WTC11 (cell line): Measurements from ENCODE around the gene ZGRF1. TPM values are rescaled to one million over a fixed set of nuclear protein-coding genes. Genes with fewer than 3 reads are reported as not detected.

ENCODE experiments used
- ATAC-seq: fragments of 200-7000 bp; cut with Tn5 transposase; 2 replicates; pipeline ENCODE4 v1.10.0; 2021; ENCODE audit warnings: mild to moderate bottlenecking, moderate library complexity
- CTCF ChIA-PET: fragments of 300-600 bp; sonication (Branson Sonifier 250); formaldehyde crosslinking; loops from one replicate; lab custom pipeline; 2021; ENCODE audit warnings: antibody characterized with exemption; lab: Charles Lee
- POLR2A ChIA-PET: fragments of 350-600 bp; sonication (Branson Sonifier 250); formaldehyde crosslinking; loops from one replicate; lab custom pipeline; 2021; ENCODE audit warnings: antibody characterized with exemption; lab: Charles Lee
- DNase-seq: peaks from one replicate; pipeline ENCODE4 v3.0.0; 2021; ENCODE audit warnings: low spot score
- H3K27ac Mint-ChIP-seq: 2 replicates; pipeline ENCODE4 v1.8.0; 2021; ENCODE audit warnings: mixed read lengths
- H3K27me3 Mint-ChIP-seq: 2 replicates; pipeline ENCODE4 v1.8.0; 2021; ENCODE audit warnings: low read depth, mild to moderate bottlenecking, moderate library complexity, mixed read lengths
- H3K36me3 Mint-ChIP-seq: 2 replicates; pipeline ENCODE4 v1.8.0; 2021; ENCODE audit warnings: mixed read lengths
- H3K4me1 Mint-ChIP-seq: 2 replicates; pipeline ENCODE4 v1.8.0; 2022; ENCODE audit warnings: mixed read lengths
- H3K4me3 Mint-ChIP-seq: 2 replicates; pipeline ENCODE4 v1.8.0; 2021; ENCODE audit warnings: mild to moderate bottlenecking, moderate library complexity, mixed read lengths
- H3K9me3 Mint-ChIP-seq: 2 replicates; pipeline ENCODE4 v1.8.0; 2021; ENCODE audit warnings: mixed read lengths
- CREM ChIP-seq: sonication (generic); formaldehyde crosslinking; IDR thresholded peaks from 2 replicates; pipeline ENCODE4 v1.8.1; 2022; ENCODE audit warnings: mild to moderate bottlenecking, missing genetic modification reagents, moderate library complexity
- ELF4 ChIP-seq: sonication (generic); formaldehyde crosslinking; IDR thresholded peaks from 2 replicates; pipeline ENCODE4 v1.8.1; 2022; ENCODE audit warnings: low read depth, mild to moderate bottlenecking, moderate library complexity, missing genetic modification reagents
- EMX1 ChIP-seq: fragments of 250-450 bp; sonication (Bioruptor Pico); IDR thresholded peaks from 2 replicates; pipeline ENCODE4 v1.8.0; 2021; ENCODE audit warnings: mild to moderate bottlenecking
- ESRRA ChIP-seq: sonication (generic); formaldehyde crosslinking; IDR thresholded peaks from 2 replicates; pipeline ENCODE4 v1.8.1; 2022; ENCODE audit warnings: mild to moderate bottlenecking, missing genetic modification reagents, borderline replicate concordance
- FOXJ3 ChIP-seq: sonication (generic); formaldehyde crosslinking; IDR thresholded peaks from 2 replicates; pipeline ENCODE4 v1.9.0; 2021; ENCODE audit warnings: missing genetic modification reagents, mild to moderate bottlenecking, borderline replicate concordance
- GABPB1 ChIP-seq: sonication (generic); formaldehyde crosslinking; IDR thresholded peaks from 2 replicates; pipeline ENCODE4 v1.8.1; 2023; ENCODE audit warnings: mild to moderate bottlenecking, missing genetic modification reagents
- GRHL2 ChIP-seq: fragments of 250-450 bp; sonication (Bioruptor Pico); IDR thresholded peaks from 2 replicates; pipeline ENCODE4 v1.8.0; 2022; ENCODE audit warnings: mild to moderate bottlenecking, moderate library complexity; ENCODE audit not compliant: insufficient replicate concordance, severe bottlenecking
- MXD4 ChIP-seq: fragments of 250-450 bp; sonication (Bioruptor Pico); IDR thresholded peaks from 2 replicates; pipeline ENCODE4 v1.8.0; 2021; ENCODE audit warnings: mild to moderate bottlenecking, moderate library complexity, borderline replicate concordance
- SMAD4 ChIP-seq: sonication (generic); formaldehyde crosslinking; IDR thresholded peaks from 2 replicates; pipeline ENCODE4 v1.8.0; 2022; ENCODE audit warnings: mild to moderate bottlenecking, missing genetic modification reagents
- ZNF263 ChIP-seq: sonication (generic); formaldehyde crosslinking; IDR thresholded peaks from 2 replicates; pipeline ENCODE4 v1.8.1; 2022; ENCODE audit warnings: low read depth, mild to moderate bottlenecking, moderate library complexity, missing genetic modification reagents
- ZNF317 ChIP-seq: sonication (generic); formaldehyde crosslinking; IDR thresholded peaks from 2 replicates; pipeline ENCODE4 v1.8.1; 2023; ENCODE audit warnings: low read depth, mild to moderate bottlenecking, moderate library complexity, missing genetic modification reagents, borderline replicate concordance
- ZNF423 ChIP-seq: fragments of 250-450 bp; sonication (Bioruptor Pico); IDR thresholded peaks from 2 replicates; pipeline ENCODE4 v2.1.2; 2022; ENCODE audit warnings: mild to moderate bottlenecking, moderate library complexity
- total RNA-seq: library from RNA; stranded (reverse); gene quantifications from 3 replicates; pipeline ENCODE4 v1.2.3, GENCODE V29; 2021
- TF ChIP-seq, protein P1 (sequence below): fragments of 250-450 bp; sonication (Bioruptor Pico); IDR thresholded peaks from 2 replicates; pipeline ENCODE4 v1.9.0; 2021; ENCODE audit warnings: mild to moderate bottlenecking
- TF ChIP-seq, protein P2 (sequence below): sonication (generic); formaldehyde crosslinking; IDR thresholded peaks from 2 replicates; pipeline ENCODE4 v1.8.1; 2023; ENCODE audit warnings: mild to moderate bottlenecking, missing genetic modification reagents
- TF ChIP-seq, protein P3 (sequence below): fragments of 250-450 bp; sonication (Bioruptor Pico); IDR thresholded peaks from 2 replicates; pipeline ENCODE4 v1.9.0; 2021; ENCODE audit warnings: mild to moderate bottlenecking
- TF ChIP-seq, protein P4 (sequence below): sonication (generic); formaldehyde crosslinking; IDR thresholded peaks from 2 replicates; pipeline ENCODE4 v1.8.1; 2022; ENCODE audit warnings: low read depth, missing genetic modification reagents, borderline replicate concordance
- TF ChIP-seq, protein P5 (sequence below): fragments of 250-450 bp; sonication (Bioruptor Pico); IDR thresholded peaks from 2 replicates; pipeline ENCODE4 v2.1.2; 2022; ENCODE audit warnings: mild to moderate bottlenecking, moderate library complexity
- TF ChIP-seq, protein P6 (sequence below): sonication (generic); formaldehyde crosslinking; IDR thresholded peaks from 2 replicates; pipeline ENCODE4 v1.8.0; 2023; ENCODE audit warnings: missing genetic modification reagents
- TF ChIP-seq, protein P7 (sequence below): fragments of 250-450 bp; sonication (Bioruptor Pico); IDR thresholded peaks from 2 replicates; pipeline ENCODE4 v1.9.0; 2021; ENCODE audit warnings: moderate library complexity, mild to moderate bottlenecking, inconsistent platforms, borderline replicate concordance
- TF ChIP-seq, protein P8 (sequence below): fragments of 250-450 bp; sonication (Bioruptor Pico); IDR thresholded peaks from 2 replicates; pipeline ENCODE4 v1.9.0; 2021; ENCODE audit warnings: mild to moderate bottlenecking, borderline replicate concordance

ZGRF1 gene
- total RNA-seq, 1 experiment from 2014 or later = 56.2 TPM

DNA sequence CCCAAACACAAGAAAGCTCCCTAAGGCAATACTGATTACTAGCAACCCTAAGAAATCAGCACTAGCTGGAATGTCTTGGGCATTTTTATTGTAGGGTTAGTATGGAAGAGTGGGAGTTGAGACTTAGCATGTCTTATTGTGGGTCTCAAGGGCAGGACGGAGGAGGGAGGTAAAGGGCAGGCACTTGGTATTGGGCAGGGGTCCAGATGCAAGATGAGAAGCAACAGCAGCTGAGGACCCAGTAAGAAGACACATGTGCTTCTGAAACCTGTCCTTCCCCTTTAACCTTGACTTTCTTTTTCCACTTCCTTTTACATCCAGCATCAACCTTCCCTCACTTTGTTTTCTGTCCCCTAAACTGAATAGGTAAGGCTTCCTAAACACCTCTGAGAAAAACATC is 37.7 kb upstream of the ZGRF1 start:
- CTCF ChIA-PET = interaction anchor here (1.4 kb wide), 1 partner anchor 91 kb away, joined by 4 read pairs; no protein-coding TSS in a partner anchor
- H3K36me3 Mint-ChIP-seq = no peaks in the 10 kb centered on the region
- POLR2A ChIA-PET = no interaction called here
- H3K4me1 Mint-ChIP-seq = peaks cover 25% of the 10 kb centered on the region
- TF ChIP-seq EMX1 (CRISPR knock-in tag) = no peak
- TF ChIP-seq, protein P1, sequence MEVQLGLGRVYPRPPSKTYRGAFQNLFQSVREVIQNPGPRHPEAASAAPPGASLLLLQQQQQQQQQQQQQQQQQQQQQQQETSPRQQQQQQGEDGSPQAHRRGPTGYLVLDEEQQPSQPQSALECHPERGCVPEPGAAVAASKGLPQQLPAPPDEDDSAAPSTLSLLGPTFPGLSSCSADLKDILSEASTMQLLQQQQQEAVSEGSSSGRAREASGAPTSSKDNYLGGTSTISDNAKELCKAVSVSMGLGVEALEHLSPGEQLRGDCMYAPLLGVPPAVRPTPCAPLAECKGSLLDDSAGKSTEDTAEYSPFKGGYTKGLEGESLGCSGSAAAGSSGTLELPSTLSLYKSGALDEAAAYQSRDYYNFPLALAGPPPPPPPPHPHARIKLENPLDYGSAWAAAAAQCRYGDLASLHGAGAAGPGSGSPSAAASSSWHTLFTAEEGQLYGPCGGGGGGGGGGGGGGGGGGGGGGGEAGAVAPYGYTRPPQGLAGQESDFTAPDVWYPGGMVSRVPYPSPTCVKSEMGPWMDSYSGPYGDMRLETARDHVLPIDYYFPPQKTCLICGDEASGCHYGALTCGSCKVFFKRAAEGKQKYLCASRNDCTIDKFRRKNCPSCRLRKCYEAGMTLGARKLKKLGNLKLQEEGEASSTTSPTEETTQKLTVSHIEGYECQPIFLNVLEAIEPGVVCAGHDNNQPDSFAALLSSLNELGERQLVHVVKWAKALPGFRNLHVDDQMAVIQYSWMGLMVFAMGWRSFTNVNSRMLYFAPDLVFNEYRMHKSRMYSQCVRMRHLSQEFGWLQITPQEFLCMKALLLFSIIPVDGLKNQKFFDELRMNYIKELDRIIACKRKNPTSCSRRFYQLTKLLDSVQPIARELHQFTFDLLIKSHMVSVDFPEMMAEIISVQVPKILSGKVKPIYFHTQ = no peak
- TF ChIP-seq, protein P2, sequence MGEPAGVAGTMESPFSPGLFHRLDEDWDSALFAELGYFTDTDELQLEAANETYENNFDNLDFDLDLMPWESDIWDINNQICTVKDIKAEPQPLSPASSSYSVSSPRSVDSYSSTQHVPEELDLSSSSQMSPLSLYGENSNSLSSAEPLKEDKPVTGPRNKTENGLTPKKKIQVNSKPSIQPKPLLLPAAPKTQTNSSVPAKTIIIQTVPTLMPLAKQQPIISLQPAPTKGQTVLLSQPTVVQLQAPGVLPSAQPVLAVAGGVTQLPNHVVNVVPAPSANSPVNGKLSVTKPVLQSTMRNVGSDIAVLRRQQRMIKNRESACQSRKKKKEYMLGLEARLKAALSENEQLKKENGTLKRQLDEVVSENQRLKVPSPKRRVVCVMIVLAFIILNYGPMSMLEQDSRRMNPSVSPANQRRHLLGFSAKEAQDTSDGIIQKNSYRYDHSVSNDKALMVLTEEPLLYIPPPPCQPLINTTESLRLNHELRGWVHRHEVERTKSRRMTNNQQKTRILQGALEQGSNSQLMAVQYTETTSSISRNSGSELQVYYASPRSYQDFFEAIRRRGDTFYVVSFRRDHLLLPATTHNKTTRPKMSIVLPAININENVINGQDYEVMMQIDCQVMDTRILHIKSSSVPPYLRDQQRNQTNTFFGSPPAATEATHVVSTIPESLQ (CRISPR knock-in tag) = no peak
- no peak for TF ChIP-seq ZNF317 (CRISPR knock-in tag)
- no peak for TF ChIP-seq SMAD4 (CRISPR knock-in tag)
- TF ChIP-seq, protein P3, sequence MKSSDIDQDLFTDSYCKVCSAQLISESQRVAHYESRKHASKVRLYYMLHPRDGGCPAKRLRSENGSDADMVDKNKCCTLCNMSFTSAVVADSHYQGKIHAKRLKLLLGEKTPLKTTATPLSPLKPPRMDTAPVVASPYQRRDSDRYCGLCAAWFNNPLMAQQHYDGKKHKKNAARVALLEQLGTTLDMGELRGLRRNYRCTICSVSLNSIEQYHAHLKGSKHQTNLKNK (CRISPR knock-in tag) = no peak
- no peak for TF ChIP-seq MXD4 (CRISPR knock-in tag)
- TF ChIP-seq GRHL2 (CRISPR knock-in tag) = no peak
- TF ChIP-seq, protein P4, sequence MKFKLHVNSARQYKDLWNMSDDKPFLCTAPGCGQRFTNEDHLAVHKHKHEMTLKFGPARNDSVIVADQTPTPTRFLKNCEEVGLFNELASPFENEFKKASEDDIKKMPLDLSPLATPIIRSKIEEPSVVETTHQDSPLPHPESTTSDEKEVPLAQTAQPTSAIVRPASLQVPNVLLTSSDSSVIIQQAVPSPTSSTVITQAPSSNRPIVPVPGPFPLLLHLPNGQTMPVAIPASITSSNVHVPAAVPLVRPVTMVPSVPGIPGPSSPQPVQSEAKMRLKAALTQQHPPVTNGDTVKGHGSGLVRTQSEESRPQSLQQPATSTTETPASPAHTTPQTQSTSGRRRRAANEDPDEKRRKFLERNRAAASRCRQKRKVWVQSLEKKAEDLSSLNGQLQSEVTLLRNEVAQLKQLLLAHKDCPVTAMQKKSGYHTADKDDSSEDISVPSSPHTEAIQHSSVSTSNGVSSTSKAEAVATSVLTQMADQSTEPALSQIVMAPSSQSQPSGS = no peak
- TF ChIP-seq GABPB1 (CRISPR knock-in tag) = no peak
- no peak for TF ChIP-seq ELF4 (CRISPR knock-in tag)
- TF ChIP-seq, protein P5, sequence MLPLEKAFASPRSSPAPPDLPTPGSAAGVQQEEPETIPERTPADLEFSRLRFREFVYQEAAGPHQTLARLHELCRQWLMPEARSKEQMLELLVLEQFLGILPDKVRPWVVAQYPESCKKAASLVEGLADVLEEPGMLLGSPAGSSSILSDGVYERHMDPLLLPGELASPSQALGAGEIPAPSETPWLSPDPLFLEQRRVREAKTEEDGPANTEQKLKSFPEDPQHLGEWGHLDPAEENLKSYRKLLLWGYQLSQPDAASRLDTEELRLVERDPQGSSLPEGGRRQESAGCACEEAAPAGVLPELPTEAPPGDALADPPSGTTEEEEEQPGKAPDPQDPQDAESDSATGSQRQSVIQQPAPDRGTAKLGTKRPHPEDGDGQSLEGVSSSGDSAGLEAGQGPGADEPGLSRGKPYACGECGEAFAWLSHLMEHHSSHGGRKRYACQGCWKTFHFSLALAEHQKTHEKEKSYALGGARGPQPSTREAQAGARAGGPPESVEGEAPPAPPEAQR (CRISPR knock-in tag) = no peak
- TF ChIP-seq CREM (CRISPR knock-in tag) = no peak
- TF ChIP-seq, protein P6, sequence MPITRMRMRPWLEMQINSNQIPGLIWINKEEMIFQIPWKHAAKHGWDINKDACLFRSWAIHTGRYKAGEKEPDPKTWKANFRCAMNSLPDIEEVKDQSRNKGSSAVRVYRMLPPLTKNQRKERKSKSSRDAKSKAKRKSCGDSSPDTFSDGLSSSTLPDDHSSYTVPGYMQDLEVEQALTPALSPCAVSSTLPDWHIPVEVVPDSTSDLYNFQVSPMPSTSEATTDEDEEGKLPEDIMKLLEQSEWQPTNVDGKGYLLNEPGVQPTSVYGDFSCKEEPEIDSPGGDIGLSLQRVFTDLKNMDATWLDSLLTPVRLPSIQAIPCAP (CRISPR knock-in tag) = no peak
- TF ChIP-seq, protein P7, sequence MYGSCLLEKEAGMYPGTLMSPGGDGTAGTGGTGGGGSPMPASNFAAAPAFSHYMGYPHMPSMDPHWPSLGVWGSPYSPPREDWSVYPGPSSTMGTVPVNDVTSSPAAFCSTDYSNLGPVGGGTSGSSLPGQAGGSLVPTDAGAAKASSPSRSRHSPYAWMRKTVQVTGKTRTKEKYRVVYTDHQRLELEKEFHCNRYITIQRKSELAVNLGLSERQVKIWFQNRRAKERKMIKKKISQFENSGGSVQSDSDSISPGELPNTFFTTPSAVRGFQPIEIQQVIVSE (CRISPR knock-in tag) = no peak
- DNase-seq = no peak
- no peak overlapping the region; the same call in 1 of the 2 replicates for H3K27ac Mint-ChIP-seq
- no peak overlapping the region for H3K4me3 Mint-ChIP-seq
- no peaks in the 10 kb centered on the region for H3K9me3 Mint-ChIP-seq
- no peak for ATAC-seq
- no peaks in the 10 kb centered on the region for H3K27me3 Mint-ChIP-seq

DNA sequence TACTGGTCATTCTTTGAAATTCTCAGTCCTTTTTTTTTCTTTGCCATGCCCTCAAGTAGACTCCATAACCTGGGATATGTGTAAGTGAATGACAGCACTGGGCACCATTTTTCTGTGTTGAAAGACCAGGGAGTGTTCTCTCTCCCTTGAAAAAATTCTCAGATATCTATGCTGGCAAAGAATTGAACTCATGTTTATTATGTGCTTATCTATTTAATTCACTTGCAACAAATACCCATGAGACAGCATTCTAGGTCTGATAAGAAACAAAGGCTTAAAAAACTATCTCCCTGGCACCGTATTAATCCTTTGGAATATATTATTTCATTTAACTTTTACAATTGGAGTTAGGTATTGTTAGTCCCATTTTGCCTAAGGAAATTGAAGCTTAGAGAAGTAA is 37.0 kb upstream of the ZGRF1 start:
- no peak overlapping the region for H3K4me3 Mint-ChIP-seq
- DNase-seq = no peak
- no peak for TF ChIP-seq ESRRA (CRISPR knock-in tag)
- TF ChIP-seq, protein P8, sequence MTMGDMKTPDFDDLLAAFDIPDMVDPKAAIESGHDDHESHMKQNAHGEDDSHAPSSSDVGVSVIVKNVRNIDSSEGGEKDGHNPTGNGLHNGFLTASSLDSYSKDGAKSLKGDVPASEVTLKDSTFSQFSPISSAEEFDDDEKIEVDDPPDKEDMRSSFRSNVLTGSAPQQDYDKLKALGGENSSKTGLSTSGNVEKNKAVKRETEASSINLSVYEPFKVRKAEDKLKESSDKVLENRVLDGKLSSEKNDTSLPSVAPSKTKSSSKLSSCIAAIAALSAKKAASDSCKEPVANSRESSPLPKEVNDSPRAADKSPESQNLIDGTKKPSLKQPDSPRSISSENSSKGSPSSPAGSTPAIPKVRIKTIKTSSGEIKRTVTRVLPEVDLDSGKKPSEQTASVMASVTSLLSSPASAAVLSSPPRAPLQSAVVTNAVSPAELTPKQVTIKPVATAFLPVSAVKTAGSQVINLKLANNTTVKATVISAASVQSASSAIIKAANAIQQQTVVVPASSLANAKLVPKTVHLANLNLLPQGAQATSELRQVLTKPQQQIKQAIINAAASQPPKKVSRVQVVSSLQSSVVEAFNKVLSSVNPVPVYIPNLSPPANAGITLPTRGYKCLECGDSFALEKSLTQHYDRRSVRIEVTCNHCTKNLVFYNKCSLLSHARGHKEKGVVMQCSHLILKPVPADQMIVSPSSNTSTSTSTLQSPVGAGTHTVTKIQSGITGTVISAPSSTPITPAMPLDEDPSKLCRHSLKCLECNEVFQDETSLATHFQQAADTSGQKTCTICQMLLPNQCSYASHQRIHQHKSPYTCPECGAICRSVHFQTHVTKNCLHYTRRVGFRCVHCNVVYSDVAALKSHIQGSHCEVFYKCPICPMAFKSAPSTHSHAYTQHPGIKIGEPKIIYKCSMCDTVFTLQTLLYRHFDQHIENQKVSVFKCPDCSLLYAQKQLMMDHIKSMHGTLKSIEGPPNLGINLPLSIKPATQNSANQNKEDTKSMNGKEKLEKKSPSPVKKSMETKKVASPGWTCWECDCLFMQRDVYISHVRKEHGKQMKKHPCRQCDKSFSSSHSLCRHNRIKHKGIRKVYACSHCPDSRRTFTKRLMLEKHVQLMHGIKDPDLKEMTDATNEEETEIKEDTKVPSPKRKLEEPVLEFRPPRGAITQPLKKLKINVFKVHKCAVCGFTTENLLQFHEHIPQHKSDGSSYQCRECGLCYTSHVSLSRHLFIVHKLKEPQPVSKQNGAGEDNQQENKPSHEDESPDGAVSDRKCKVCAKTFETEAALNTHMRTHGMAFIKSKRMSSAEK (CRISPR knock-in tag) = no peak
- no peak for TF ChIP-seq ZNF263 (CRISPR knock-in tag)
- no peak for TF ChIP-seq FOXJ3
- no peak for TF ChIP-seq ZNF423
- TF ChIP-seq, protein P3 (CRISPR knock-in tag) = no peak

More for the DNA sequence above, 37.0 kb upstream of the ZGRF1 start:
- ChIA-PET POLR2A (interaction anchor here (0.7 kb wide), 1 partner anchor 78 kb away, joined by 7 read pairs; no protein-coding TSS in a partner anchor), CTCF (interaction anchor here (1.4 kb wide), 1 partner anchor 92 kb away, joined by 4 read pairs; no protein-coding TSS in a partner anchor)
- peaks cover 26% of the 10 kb centered on the region for H3K4me1 Mint-ChIP-seq
- H3K27me3 Mint-ChIP-seq = no peaks in the 10 kb centered on the region
- H3K36me3 Mint-ChIP-seq = no peaks in the 10 kb centered on the region
- no peak overlapping the region for H3K27ac Mint-ChIP-seq
- no peak for ATAC-seq
- no peaks in the 10 kb centered on the region for H3K9me3 Mint-ChIP-seq
